NCI-H1417 (cell line): ENCODE results near the gene CCDC92.
"Not testable (repeated sequence)": the region's sequence is repeated elsewhere in the genome, so short reads cannot be mapped to it uniquely, and the experiment has no call there.

ENCODE experiments used
- DNase-seq, 3 experiments: peaks; one replicate each; lab custom pipeline; 2025; lab: John Stamatoyannopoulos, UW

The CCDC92 gene

DNA sequence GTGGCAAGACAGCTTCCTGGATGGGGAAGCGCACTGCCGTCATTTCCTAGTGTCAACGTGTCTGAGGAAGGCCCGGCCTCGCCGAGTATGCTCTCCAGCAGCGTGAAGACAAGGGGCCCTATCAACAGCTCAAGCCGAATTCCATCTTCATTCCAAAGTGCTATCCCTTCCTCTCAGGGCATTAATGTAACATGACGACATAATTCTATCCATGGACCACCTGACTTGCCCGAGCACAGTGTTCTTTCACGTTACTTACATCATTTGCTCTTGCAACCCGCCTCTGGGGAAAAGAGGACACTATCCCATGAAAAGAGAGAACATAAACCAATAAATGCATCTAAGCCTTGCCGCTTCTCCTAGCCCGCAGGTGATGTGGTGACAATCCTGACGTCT lies 22.9 kb downstream of the CCDC92 start:
- DNase-seq: no peak

DNA sequence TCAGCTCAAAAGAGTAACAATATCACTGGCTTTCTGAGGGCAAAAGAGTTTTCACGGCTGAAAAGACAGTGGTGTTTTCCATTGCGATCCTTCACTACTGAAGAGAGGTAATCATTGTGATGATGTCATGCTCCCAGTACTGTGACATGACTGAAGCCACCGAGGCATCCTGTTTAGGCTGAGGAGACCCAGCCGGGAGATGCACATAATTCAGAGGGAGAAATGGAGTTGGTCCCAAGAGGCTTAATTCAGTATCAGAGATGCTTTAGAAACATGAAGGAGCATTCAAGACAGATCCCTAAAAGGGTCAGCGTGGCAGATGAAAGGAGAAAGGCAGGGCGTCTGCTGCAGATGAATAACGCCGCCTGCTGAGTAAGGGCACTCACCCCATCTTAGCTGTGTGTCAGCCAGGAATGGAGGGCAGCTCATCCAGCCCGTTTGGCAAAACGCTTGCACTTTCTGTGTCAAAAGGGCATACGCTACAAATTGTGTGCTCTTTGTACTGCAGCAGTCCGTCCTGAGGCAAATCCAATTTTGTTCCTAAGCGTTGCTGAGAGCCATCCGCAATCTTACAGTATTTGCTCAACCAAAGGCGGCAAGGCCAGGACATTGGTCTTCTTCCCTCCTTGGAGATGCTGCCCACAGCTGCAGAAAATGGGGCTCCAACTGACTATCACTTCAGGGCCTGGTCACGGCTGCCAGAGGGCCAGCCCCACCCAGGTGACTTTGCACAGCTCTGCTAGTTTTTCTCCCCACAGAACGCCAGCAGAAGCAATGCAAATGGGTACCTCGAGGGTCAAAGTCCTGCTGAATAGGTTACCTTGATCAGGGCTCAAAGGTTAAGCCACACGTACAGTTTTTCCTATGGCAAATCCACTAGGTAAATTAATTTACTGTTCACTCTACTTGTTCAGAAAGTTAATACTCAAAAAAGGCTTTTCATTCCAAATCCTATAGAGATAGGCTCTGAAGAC lies 23.5 kb downstream of the CCDC92 start:
- DNase-seq: no peak

DNA sequence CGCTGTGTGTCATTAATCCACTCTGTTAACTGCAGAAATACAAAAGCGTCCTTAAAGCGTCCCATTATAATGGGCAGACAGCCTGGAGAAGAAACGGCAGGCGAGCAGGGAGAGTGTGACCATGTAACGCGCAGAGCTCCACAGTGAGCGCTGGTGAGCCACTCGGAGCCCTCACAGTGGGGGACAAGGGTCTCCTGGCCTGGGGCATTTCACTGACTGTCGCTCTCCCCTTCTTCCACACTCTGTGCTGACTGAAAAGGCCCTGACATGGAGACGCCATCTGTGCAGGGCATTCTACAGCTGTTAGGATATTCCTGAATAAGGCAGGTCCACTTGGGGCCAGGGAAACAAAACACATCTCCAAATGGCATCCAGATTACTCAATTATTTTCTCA lies 24.2 kb downstream of the CCDC92 start:
- DNase-seq: no peak

DNA sequence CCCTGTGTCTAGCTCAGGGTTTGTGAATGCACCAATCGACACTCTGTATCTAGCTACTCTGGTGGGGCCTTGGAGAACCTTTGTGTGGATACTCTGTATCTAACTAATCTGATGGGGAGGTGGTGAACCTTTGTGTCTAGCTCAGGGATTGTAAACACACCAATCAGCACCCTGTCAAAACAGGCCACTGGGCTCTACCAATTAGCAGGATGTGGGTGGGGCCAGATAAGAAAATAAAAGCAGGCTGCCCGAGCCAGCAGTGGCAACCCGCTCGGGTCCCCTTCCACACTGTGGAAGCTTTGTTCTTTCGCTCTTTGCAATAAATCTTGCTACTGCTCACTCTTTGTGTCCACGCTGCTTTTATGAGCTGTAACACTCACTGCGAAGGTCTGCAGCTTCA lies 25.1 kb downstream of the CCDC92 start:
- DNase-seq: not testable (repeated sequence)

DNA sequence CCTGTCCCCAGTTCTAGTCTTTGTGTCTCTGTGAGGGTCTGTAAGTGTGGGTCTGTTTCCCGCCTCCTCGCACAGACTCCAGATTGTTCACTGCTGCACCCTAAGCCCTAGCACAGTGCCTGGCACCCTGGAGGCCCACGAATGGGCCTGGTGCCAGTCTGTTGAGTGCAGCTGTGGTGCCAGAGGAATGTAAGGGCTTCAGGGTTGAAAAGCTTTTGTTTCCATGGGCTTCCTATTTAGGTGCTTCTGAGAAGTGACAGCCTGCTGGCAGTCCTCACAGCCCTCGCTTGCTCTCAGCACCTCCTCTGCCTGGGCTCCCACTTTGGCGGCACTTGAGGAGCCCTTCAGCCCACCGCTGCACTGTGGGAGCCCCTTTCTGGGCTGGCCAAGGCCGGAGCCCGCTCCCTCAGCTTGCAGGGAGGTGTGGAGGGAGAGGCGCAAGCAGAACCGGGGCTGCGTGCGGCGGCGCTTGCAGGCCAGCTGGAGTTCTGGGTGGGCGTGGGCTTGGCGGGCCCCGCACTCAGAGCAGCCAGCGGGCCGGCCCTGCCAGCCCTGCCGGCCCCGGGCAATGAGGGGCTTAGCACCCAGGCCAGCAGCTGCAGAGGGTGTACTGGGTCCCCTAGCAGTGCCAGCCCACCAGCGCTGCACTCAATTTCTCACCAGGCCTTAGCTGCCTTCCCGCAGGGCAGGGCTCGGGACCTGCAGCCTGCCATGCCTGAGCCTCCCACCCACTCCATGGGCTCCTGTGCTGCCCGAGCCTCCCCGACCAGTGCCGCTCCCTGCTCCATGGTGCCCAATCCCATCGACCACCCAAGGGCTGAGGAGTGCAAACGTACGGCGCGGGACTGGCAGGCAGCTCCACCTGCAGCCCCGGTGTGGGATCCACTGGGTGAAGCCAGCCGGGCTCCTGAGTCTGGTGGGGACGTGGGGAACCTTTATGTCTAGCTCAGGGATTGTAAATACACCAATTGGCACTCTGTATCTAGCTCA lies 25.8 kb downstream of the CCDC92 start:
- not testable (repeated sequence) for DNase-seq

DNA sequence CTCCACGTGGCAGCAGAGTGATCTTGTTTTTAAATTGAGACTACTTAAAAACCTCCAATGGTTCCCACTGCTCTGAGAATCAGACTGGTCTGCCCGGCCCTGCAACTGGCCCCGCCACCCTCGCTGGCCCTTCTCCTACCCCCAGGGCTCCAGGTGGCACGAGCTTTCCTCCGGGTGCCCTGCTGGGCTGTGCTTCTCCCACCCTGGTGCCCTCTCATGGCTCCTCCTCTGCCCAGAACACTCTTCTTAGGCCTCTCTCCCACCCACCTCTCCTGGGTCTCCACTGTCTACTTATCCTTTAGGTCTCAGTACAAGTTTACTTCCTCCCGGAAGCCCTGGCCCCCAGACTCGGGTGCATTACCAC lies 26.5 kb downstream of the CCDC92 start:
- DNase-seq: no peak

- DNase-seq: no peak
Observed at GRCh38 chr12:123945287-123946151, 27.1 kb downstream of the CCDC92 start.

DNA sequence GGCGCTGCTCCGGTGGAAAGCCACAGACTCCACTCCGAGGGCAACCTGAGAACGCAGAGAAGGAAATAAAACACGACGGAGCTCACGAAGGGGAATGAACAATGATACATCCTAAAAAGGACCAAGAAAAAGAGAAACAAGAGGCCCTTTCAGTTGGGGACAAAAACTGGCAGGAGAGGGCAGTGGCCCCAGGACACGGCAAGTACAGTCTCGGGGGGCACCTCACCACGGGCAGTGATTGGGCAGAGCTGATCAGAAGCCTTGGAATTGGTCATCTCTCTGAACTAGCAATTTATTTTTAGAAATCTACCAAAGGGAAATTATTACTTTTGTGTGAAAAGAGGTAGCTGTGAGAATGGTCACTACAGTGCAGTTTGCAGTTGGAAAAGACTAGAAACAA lies 27.9 kb downstream of the CCDC92 start:
- DNase-seq: no peak

DNA sequence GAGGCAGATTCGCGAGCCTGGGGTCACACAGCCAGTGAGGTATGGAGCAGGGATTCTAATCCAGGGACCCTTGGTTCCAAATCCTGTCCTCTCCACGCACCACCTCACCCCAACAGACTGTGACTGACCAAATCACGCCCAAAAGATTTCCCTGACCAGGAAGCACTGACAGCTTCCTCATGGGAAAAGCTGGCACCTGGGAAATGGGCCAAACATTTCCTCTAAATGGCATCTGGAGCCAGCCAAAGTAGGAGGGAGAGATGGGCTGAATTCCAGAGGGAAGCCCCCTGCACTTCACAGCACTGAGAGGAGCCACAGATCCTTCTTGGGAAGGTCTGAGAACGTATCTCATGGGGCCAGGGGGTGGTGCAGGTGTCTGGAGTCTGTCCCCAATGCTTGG lies 28.8 kb downstream of the CCDC92 start:
- no peak for DNase-seq

DNA sequence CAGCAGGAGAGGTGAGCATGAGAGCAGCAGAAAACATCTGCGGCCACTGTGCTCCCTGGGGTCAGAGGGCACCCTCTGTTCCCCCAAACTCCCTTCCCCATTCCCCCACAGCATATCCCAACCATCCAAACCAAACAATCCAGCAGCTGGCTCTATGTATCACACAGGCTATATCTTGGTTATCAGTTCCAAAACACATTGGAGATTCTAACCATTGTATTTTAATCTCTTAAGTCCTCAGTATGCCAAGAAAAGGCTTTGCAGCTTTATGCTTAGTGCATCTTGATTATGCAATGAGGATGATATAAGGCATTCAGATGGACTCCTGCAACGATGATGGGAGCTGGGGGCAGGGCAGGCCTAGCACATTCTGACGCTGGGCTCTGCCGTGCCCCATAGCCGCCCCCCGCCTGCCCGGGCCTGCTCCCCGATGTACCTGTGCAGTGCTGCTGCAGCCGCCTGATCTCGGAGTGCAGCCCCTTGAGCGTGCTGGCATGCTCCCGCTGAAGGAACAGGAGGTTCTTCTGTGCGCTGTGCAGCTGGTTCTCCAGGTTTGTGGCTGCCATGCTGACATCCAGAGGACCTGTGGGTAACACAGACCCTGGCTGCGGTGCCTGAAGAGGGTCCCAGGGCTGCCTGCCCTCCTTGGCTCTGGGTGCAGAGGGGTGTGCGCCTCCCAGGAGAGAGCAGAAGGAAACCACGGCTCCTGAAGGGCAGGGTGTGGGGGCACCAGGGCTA lies 29.6 kb downstream of the CCDC92 start:
- no peak for DNase-seq

- no peak for DNase-seq
Observed at GRCh38 chr12:123942238-123942653, 30.4 kb downstream of the CCDC92 start.

DNA sequence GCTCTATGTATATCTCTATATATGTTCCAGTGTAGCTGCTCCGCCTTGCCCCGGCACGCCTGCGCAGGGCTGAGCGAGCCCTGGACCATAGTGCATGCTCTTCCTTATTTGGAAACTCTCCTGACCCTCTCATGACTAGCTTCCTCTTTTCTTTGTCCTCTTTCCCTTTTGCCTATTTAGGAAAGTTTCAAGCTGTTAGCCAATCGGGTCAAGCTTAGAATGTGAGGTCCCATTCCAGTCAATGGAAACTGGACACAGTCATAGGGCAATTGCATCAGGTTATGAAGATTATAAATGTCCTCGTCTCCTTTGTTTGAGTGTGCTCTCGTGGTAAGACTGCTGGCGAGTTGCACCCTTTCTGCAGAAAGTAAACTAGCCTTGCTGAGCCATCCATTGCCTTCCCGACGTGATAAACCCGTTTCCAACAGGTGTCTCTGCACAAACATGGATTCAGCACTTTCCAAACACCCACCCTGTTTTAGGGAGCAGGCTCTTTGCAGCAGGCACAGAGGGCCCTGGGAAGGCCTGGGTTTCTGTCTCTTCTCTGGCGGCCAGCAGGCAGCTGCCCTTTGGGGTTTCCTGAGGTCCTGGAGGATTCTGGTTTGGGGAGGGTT lies 30.9 kb downstream of the CCDC92 start:
- DNase-seq: no peak

DNA sequence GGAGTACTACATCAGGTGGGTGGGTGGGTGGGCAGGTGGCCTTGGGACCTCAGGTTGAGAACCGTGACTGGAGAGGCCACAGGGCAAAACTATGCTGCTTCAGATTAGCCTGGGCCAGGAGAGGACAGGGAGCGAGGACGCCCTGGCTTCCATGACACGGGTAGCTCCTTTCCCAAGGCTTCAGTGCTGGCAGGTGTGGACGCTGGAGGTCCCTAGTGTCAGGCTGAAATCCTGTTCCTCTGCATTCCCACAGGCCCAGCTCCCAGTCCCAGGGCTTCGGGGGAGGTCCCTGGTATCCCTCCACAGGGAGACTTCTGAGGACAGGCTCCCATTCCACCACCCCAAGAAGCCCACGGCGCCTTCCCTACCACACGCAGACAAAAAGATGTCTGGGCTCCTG lies 31.6 kb downstream of the CCDC92 start:
- no peak for DNase-seq

DNA sequence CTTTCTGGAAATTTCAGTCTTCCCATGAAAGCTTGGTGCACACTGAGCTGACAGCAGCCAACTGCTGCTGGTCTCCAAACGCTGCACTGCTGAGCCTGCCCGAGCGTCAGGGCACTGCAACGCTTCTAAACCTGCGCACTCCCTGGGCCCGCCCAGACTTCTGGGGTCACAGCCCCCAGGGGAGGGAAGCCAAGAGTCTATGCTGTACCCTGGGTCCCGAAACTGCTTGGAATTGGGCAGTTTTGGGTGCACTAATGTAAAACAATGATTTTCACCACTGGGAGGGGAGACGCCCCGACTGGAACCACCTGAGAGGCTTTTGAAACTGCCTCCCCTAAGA lies 32.0 kb downstream of the CCDC92 start:
- DNase-seq: no peak

- no peak for DNase-seq
Observed at GRCh38 chr12:123939716-123940626, 32.7 kb downstream of the CCDC92 start.

- DNase-seq: no peak
Observed at GRCh38 chr12:123938679-123939480, 33.8 kb downstream of the CCDC92 start.

DNA sequence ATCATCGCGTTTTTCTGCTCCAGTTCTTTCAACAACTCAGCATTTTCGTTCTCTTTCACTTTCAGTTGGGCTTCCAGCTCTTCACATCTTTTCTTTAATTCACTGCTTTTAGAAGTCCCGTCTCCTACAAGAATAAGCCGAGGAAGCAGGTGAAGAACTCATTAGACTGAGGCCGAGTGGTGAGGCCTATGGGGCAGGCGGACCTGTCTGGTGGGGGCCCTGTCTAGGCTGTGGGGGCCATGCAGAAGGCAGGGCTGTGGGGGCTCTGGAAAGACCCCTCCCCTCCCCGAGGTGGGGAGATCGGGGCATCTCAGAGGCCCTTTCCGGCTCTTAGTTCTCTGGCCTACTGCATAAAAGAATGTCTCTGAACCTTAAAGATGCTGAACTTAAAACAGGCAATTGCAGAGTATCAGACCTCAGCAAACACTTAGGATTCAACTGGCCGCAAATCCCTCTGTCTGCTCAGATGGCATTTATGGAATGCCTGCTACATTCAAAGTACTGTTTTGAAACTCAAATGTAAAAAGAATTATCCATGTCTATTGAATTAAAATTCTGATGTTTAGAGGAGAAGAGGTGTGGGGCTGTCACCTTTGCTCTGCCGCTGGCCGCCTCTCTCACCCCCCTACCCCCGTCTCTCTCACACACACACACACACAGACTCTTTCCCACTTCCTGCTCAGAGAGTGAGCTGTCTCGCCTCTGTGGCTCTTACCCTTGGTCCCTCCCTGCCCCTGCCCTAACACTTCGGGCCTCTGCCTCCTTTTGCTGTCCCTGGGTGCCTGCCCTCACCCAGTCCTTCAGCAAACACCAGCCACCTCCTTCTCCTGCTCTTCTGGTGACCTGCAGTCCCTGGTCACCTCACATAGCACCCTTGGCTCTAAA lies 34.7 kb downstream of the CCDC92 start:
- DNase-seq: no peak
